H7 (cell line): ENCODE measurements around the gene SLC25A34. TPM values are rescaled to one million over a fixed set of nuclear protein-coding genes. Genes with fewer than 3 reads are reported as not detected.

Experiments
- DNase-seq: peaks from one replicate; pipeline ENCODE4 v3.0.0; 2012
- H3K27me3 ChIP-seq: 2 replicates; pipeline ENCODE4 v1.6.0; 2011; ENCODE audit warnings: mild to moderate bottlenecking, low read length; ENCODE audit not compliant: control insufficient read depth, insufficient read depth
- H3K36me3 ChIP-seq: replicated peaks from 2 replicates; pipeline ENCODE4 v1.5.1; 2011; ENCODE audit warnings: low read length; ENCODE audit not compliant: control insufficient read depth, insufficient read depth
- H3K4me3 ChIP-seq: 2 replicates; pipeline ENCODE4 v1.5.1; 2011; ENCODE audit warnings: low read depth, mild to moderate bottlenecking, control low read depth, low read length, moderate library complexity; ENCODE audit not compliant: insufficient read depth
- total RNA-seq: library from RNA; depleted of rRNA; stranded (reverse); fragments of >200 nt; shearing (Covaris generic); gene quantifications from 2 replicates; pipeline ENCODE4 v1.2.3, GENCODE V29; 2014; rRNA removed

The SLC25A34 gene
- total RNA-seq, 1 experiment from 2014 or later: 1.7 TPM

DNA sequence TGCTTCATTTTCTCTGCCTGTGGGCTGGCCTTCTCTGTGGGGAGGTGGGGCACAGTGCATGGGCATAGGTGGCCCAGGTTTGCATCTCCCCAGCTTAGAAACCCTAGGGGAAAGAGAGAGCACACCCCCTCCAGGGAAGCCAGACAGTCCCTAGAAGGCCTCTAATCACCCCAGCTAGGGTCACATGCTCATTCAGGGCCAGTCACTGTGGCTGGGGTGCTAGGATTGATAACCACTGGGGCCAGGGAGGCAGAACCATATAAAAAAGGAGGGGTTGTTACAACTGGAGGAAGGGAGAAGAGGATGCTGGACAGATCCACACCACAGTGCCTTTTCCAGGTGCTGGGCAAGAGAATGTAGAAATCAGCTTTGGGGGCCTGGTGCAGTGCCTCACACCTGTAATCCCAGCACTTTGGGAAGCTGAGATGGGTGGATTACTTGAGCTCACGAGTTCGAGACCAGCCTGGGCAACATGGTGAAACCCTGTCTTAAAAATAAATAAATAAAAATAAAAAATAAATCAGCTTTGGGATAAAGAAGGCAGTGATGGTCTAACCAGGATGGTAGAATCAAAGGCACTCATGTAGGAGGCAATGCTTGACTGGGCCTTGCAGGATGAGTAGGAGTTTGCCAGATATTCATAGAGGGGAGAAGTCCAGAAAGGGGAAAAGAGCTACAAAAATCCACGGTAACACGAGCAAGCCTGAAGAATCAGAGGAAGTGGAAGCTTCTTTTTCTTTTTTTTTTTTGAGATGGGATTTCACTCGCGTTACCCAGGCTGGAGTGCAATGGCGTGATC is 42.0 kb downstream of the SLC25A34 start:
- Histone ChIP-seq H3K36me3 (peaks cover 47% of the 10 kb centered on the region), H3K27me3 (no peaks in the 10 kb centered on the region), H3K4me3 (no peak overlapping the region)
- no peak for DNase-seq

DNA sequence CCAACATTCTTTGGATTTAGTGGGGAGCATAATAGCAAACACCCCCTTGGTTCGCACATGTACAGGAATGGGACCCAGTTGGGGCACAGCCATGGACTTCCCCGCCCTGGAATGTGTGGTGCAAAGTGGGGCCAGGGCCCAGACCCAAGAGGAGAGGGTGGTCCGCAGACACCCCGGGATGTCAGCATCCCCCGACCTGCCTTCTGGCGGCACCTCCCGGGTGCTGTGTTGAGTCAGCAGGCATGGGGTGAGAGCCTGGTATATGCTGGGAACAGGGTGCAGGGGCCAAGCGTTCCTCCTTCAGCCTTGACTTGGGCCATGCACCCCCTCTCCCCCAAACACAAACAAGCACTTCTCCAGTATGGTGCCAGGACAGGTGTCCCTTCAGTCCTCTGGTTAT is 49.6 kb downstream of the SLC25A34 start:
- Histone ChIP-seq H3K36me3 (peaks cover 13% of the 10 kb centered on the region), H3K27me3 (no peaks in the 10 kb centered on the region), H3K4me3 (no peak overlapping the region)
- peak; percentile 37 for DNase-seq

DNA sequence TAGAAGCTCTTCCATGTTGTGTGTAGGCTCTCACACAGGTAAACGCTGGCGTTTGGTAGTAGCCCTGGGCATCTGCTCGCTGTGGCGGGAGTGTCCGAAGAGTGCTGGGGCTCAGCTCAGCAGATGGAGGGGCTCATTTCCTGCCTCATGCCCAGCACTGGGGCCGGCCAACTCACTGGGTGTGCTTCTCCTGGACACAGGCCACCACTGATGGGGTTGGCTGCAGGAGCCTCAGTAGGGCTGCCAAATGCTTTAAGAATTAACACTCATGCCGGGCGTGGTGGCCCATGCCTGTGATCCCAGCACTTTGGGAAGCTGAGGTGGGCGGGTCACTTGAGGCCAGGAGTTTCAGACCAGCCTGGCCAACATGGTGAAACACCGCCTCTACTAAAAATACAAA is 50.5 kb downstream of the SLC25A34 start:
- Histone ChIP-seq H3K4me3 (no peak overlapping the region), H3K27me3 (no peaks in the 10 kb centered on the region), H3K36me3 (peaks cover 9% of the 10 kb centered on the region)
- peak; percentile 12 for DNase-seq

DNA sequence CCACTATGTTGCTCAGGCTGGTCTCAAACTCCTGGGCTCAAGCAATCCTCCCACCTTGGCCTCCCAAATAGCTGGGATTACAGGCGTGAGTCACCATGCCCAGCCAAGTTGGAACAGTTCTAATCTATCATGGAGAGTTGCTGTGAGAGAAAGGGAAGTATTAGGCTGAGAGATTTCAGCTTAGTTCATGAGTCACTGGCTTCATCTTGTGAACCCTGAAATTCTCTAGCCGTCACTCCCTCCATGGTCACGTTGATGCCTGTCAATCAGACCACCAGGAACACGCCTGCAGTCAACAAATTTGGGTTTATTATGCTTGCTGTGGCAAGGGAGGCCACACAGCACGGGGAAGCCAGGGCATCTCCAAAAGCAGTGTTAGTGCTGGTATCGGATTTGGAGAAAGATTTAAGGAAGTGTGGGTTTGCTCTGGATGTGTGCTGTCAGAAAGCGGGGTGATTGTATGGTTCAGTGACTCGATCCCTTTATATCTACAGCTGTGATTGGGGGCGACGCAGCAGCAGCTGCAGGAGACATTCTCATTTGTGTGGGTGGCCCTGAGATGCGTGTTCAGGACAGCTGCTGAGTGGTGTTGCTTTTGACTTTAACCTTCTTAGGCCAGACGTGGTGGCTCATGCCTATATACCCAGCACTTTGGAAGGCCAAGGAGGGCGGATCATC is 52.7 kb downstream of the SLC25A34 start:
- no peaks in the 10 kb centered on the region for H3K27me3 ChIP-seq
- no peak overlapping the region for H3K4me3 ChIP-seq
- H3K36me3 ChIP-seq: peaks cover 7% of the 10 kb centered on the region
- DNase-seq: peak; percentile 13

Other genes starting within 250 kb of the SLC25A34 start
- 14.1 and 15.0 TPM in 2 replicates for gene CASP9, start 212.0 kb upstream of the SLC25A34 start, total RNA-seq
- gene DNAJC16, start 209.4 kb upstream of the SLC25A34 start, total RNA-seq: 14.7 and 15.7 TPM in 2 replicates
- gene AGMAT, start 151.2 kb upstream of the SLC25A34 start, total RNA-seq: 6.9 and 7.8 TPM in 2 replicates
- 19.4 and 19.7 TPM in 2 replicates for gene DDI2, start 118.8 kb upstream of the SLC25A34 start, total RNA-seq
- gene PLEKHM2, start 51.9 kb upstream of the SLC25A34 start, total RNA-seq: 79.0 and 79.6 TPM in 2 replicates
- gene TMEM82, start 6.2 kb downstream of the SLC25A34 start, total RNA-seq: 1.00 and 2.2 TPM in 2 replicates
- gene FBLIM1, start 22.5 kb downstream of the SLC25A34 start, total RNA-seq: 91.0 and 95.6 TPM in 2 replicates
- gene UQCRHL, start 71.4 kb downstream of the SLC25A34 start, total RNA-seq: 9.3 and 14.5 TPM in 2 replicates
- gene SPEN, start 111.4 kb downstream of the SLC25A34 start, total RNA-seq: 19.9 and 32.9 TPM in 2 replicates
- gene ZBTB17, start 239.8 kb downstream of the SLC25A34 start, total RNA-seq: 53.5 and 62.6 TPM in 2 replicates